CD4-positive, alpha-beta T cell treated with Interleukin-4 for 1 hour (primary cell): ENCODE results near the gene UBXN7.
"Not testable (repeated sequence)": the region's sequence is repeated elsewhere in the genome, so short reads cannot be mapped to it uniquely, and the experiment has no call there.

Source experiments
- DNase-seq, 2 donors: peaks; one replicate each; pipeline ENCODE4 v3.0.0-alpha.2; 2020 to 2022

Gene UBXN7

DNA sequence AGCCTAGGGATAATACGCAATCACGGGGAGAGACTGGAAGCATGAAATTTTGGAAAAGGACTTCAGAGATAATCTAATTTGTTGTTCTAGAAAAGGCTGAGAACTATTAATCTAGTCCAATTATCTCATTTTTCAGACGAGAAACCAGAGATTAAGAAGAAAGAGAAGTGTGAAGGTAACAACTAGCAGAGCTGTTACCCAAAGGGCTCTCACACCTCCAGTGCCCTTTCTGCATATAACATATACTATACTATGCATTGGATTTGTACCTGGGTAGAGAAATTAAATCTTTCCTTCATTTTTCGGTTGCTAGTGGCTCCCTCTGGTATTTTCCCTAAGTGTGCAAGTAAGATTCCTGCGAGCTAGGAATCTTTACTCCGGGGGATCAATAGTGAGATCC, 80.7 kb downstream of the UBXN7 start:
- DNase-seq: no peak

DNA sequence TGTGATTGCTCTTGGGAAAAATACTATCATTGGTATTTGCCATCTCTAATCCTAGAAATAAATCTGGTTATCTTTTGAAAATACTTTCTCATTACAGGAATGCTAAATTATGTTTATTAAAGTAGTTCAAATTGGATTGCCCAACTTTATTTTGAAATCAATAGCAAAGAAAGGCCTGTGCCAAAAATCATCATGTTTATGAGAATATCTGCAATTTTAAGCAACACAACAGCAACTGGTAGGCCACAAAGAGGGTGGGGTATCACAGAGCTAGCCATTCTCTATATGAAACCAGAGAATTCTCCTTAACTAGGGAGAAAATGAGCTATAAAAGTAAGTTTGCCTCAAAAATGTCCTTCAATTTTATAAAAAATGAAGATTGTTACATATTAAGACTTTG, 82.2 kb downstream of the UBXN7 start:
- DNase-seq: no peak

DNA sequence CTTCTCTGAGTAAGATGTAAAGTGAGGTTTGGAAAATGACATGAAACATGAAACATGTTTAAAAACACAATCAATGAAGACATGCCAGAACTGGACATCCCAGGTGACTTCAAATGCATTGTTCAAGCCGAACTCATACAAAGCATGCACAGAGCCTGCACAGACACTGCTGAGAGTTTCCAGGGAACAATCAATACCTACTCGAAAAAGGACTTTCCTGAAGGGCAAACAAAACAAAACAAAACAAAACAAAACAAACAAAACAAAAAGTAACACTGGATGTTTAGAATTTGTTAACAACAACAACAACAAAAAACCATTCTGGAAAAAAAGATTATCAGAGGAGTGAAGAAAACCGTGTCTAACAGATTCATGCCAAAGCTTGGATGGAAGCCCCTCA, 83.5 kb downstream of the UBXN7 start:
- no peak for DNase-seq

DNA sequence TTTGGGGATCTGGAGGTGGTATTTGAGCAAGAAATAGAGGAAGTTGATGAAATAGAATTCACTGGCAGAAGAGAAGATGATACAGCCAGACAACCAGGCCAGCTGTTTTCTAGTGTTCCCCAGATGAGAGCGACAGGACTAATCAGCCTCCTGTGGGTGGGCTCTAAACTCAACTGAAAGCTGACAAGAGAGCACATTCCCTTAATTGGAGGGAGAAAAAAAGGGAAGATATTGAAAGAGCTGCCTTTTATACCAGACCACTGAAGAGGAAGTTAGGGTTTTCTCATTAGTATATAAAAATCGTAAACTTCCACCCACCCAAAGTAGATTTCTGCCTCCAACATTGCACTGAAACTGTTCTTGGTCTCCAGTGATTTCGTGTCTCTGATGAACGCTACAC, 87.6 kb downstream of the UBXN7 start:
- DNase-seq: no peak

DNA sequence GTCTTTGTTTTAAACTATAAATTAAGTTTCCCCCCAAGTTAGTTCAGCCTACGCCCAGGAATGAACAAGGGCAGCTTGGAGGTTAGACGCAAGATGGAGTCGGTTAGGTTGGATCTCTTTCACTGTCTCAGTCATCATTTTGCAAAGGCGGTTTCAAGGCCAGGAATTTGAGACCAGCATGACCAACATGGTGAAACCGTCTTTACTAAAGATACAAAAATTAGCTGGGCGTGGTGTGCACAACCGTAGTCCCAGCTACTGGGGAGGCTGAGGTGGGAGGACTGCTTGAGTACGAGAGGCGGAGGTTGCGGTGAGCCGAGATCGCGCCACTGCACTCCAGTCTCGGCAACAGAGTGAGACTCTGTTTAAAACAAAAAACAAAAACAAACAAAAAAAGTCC, 88.3 kb downstream of the UBXN7 start:
- not testable (repeated sequence) for DNase-seq

DNA sequence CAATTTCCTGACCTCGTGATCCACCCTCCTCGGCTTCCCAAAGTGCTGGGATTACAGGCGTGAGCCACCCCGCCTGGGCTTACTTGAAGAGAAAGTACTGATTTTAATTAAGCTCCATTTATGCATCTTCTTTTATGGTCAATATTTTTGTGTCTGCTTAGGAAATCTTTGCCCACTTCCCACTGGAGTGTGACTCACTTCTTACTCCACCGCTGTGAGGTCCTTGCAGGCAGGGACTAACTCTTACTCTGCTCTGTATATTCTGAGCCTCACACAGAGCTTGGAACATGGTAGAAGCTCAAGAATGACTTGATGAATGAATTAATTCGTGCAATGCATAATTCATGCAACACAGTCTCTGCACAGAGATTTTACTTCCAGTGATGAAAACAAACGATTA, 91.1 kb downstream of the UBXN7 start:
- DNase-seq: peak in 1 of 2 donors; percentile 30

DNA sequence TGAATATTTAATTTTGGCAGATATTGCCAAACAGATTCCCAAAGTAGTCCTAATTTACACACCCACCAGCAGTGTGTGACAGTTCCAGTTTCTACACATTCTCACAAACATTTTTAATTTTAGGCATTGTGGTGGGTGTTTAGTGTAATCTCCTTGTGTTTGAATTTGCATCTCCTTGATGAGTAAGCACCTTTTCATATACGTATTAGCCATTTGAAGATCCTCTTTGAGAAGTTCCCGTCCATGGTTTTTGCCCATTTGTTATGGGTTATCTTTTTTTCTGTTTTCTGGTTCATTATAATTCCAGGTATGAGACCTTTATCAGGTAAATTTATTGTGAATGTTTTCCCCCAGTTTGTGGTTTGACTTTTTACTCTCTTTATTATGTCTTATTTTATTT, 91.8 kb downstream of the UBXN7 start:
- DNase-seq: no peak

DNA sequence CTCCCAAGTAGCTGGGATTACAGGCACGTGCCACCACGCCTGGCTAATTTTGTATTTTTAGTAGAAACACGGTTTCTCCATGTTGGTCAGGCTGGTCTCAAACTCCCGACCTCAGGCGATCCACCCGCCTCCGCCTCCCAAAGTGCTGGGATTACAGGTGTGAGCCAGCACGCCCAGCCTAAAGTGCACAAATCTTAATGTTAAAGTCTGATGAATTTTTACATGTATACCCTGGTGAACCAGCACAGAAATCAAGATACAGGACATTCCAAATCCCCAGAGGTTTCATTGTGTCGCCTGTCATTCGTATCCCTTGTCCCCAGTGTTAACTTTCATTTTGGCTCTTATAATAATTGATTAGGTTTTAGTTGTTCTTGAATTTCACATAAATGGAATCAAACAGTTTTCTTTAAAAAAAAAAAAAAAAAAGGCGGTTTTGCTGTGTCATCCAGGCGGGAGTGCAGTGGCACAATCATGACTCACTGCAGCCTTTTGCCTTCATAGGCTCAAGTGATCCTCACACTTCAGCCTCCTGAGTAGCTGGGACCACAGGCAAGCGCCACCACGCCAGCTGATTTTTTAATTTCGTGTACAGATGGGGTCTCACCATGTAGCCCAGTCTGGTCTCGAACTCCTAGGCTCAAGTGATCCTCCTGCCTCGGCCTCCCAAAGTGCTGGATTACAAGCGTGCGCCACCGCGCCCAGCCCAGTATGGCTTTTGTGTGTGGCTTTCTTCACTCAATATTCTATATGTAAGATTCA, 92.6 kb downstream of the UBXN7 start:
- DNase-seq: peak in 1 of 2 donors; percentile 31

DNA sequence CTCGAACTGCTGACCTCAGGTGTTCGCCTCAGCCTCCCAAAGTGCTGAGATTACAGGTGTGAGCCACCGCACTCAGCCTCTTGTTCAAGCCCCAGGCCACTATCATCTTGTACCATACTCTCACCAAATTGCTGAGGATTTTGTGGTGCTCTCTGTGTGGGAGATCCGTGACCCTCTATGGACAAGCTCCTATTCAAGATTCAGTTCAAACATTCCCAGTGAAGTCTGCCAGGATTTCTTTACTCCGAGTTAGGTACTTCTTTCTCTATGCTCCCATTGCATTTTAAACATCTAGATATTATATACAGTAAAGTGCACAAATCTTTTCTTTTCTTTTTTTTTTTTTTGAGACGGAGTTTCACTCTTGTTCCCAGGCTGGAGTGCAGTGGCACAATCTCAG, 93.2 kb downstream of the UBXN7 start:
- no peak for DNase-seq

GRCh38 chr3:196336319-196337145, 95.7 kb downstream of the UBXN7 start:
- no peak for DNase-seq

GRCh38 chr3:196335503-196335948, 96.7 kb downstream of the UBXN7 start:
- DNase-seq: no peak

GRCh38 chr3:196334982-196335381, 97.2 kb downstream of the UBXN7 start:
- no peak for DNase-seq

DNA sequence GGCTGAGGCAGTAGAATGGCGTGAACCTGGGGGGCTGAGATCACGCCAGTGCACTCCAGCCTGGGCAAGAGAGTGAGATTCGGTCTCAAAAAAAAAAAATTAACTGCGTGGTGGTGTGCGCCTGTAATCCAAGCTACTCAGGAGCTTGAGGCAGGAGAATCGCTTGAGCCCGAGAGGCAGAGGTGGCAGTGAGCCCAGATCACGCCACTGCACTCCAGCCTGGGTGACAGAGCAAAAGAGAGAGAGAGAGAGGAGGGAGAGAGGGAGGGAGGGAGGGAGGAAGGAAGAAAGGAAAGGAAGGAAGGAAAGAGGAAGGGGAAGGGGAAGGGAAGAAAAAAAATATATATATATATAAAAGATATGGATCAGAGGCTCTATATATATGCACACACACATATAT, 100.1 kb downstream of the UBXN7 start:
- DNase-seq: no peak

DNA sequence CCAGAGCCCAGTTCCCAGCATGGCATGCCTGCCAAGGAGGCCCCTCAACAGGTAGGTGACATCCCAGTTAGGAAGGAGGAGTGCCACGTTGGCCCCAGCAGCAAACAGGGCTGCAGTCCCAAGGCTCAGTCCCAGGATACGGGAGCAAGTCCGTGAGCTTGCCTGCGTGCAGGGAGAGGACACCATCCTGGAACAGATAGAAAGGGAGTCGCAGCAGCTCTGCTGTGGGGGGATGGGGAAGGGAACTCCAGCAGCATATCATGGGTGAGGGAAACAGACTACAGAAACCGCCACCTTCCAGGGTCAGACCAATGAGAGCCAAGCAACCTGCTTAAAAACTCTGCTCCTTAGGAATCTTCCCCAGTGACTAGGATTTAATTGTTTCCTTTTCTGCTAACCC, 104.8 kb downstream of the UBXN7 start:
- DNase-seq: no peak

GRCh38 chr3:196326936-196327335, 105.3 kb downstream of the UBXN7 start:
- no peak for DNase-seq

DNA sequence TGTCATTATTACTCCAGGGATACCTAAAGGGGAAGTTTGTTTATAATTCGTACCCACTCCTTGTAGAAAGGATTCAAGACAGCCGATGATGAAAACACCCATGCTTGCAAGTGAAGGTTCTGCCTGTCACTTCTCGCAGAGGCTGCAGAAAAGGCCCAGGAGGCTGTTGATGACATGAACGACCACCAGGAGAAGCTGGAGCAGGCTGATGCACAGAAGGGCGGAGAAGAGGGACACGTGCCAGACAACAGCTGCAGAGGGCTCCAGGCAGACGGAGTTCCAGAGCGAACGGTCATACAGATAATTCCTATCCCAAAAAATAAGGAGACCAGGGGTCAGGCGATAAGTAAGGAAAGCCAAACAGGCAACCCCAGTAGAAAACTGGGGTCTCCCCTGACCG, 108.5 kb downstream of the UBXN7 start:
- DNase-seq: no peak

DNA sequence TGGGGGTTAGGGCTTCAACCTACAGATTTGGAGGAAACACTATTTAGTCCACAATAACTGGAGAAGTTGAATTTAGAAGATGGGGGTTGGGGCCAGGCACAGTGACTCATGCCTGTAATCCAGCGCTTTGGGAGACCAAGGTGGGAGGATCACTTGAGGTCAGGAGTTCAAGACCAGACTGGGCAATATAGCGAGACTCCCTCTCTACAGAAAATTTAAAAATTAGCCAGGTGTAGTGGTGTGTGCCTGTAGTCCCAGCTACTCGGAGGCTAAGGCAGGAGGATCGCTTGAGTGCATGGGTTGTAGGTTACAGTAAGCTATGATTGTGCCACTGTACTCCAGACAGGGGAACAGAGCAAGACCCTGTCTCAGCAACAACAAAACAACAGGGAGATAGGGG, 109.2 kb downstream of the UBXN7 start:
- no peak for DNase-seq

DNA sequence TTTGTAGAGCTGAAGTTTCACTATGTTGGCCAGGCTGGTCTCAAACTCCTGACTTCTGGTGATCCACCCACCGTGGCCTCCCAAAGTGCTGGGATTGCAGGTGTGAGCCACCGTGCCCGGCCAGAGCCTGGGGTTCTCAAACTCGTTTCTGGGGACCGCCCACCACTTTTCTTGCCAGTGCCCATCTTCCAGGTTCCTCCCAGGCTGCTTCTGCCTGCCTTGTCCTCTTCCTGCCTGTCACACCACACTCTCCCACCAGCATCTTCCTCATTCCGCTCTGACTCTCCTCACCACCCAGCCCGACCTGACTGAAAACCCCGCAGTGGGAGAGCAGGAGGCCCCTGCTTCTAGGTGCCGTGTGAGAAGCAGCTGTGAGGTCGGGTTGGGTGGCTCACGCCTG, 111.1 kb downstream of the UBXN7 start:
- peak in 1 of 2 donors; percentile 30 for DNase-seq

DNA sequence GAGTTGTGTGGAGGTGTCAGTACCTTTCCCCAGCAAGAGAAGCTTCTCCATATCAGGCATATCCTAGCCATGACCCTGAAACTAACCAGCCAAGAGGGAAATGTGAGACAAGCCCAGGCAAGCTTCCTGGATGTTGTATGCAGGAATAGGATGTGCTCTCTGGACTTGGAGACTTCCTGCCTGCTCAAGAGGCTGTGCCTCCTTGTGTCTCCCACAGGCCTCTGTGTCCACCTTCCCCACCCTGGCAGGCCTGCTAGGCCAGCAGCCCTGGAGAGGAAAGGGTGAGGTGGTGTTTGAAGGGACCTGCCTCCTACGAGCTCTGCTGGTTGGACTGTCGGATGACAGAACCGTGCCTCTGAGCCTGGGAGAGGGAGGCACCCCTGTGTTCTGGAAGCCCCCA, 112.1 kb downstream of the UBXN7 start:
- DNase-seq: no peak

DNA sequence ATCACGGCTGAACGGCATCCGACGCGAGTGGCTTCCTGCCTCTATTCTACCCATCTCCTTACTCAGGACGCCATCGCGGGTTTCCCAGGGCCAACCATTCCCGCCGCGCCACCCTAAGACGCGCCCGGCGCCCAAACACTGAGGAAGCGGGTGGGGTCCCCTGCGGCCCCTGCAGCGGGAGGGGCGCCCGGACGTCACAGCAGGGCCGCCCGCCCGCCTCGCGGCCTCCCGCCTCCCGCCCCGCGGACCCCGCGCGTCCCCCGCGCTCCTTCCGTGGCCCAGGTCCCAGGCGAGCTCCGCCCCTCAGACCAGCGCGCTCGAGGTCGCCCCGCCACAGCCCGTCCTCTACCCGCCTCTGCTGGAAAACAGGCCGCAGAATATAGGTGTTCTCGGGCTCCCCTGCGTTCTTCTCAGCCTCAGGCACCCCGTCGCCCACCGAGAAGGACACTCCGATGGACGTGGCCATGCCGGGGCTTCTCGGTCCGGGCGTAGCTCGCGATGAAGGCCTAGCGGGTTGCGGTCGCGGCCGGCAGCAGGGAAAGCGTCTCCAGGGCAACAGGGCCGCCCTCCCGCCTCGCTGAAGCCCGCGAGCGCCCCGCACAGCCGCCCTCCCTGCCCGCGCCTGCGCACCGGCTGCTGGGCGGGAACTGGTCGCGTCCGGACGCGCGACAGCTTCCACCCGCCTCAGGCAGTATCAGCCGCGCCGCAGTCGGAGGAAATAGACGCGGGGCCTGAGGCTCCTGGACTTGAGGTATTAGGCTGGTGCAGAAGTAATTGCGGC, 114.3 kb downstream of the UBXN7 start, which contains the start of gene DYNLT2B:
TSS of gene DYNLT2B (minus strand) at position 554 of the 781 bp plus-strand sequence. CDS start at position 466, 88 bp downstream.
- DNase-seq: peak; percentile 90

- DNase-seq: not testable (repeated sequence)
Observed at GRCh38 chr3:196316799-196317686, 115.2 kb downstream of the UBXN7 start.

- DNase-seq: no peak
Observed at GRCh38 chr3:196315821-196316220, 116.4 kb downstream of the UBXN7 start.
